Calu3 (cell line): Measurements from ENCODE around the gene NPHP3. TPM values are rescaled to one million over a fixed set of nuclear protein-coding genes. Genes with fewer than 3 reads are reported as not detected.

Experiments used
- BruUV-seq: library from RNA; stranded (reverse); fragments of 400-500 nt; replicated peaks from 2 replicates; lab custom pipeline; 2021; lab: Mats Ljungman, UMichigan
- CTCF ChIA-PET: fragments of 300-600 bp; sonication (Branson Sonifier 250); formaldehyde crosslinking; loops from one replicate; lab custom pipeline; 2022; ENCODE audit warnings: antibody characterized with exemption; lab: Charles Lee
- DNase-seq: peaks from one replicate; pipeline ENCODE4 v3.0.0; 2022
- H3K27ac Mint-ChIP-seq: one replicate; pipeline ENCODE4 v1.8.0; 2022; ENCODE audit warnings: mixed read lengths; ENCODE audit not compliant: unreplicated experiment
- H3K27me3 Mint-ChIP-seq: one replicate; pipeline ENCODE4 v1.8.0; 2022; ENCODE audit warnings: mixed read lengths; ENCODE audit not compliant: unreplicated experiment
- H3K36me3 Mint-ChIP-seq: one replicate; pipeline ENCODE4 v1.8.0; 2022; ENCODE audit warnings: mild to moderate bottlenecking, moderate library complexity, mixed read lengths; ENCODE audit not compliant: insufficient read depth, unreplicated experiment
- H3K4me1 Mint-ChIP-seq: one replicate; pipeline ENCODE4 v1.8.0; 2022; ENCODE audit warnings: mild to moderate bottlenecking, low read depth, mixed read lengths; ENCODE audit not compliant: unreplicated experiment
- H3K4me3 Mint-ChIP-seq: one replicate; pipeline ENCODE4 v1.8.0; 2022; ENCODE audit warnings: mild to moderate bottlenecking, low read depth, moderate library complexity, mixed read lengths; ENCODE audit not compliant: unreplicated experiment
- H3K9me3 Mint-ChIP-seq: one replicate; pipeline ENCODE4 v1.8.0; 2022; ENCODE audit warnings: low read depth, mixed read lengths; ENCODE audit not compliant: unreplicated experiment
- CTCF ChIP-seq: fragments of 200-600 bp; IDR thresholded peaks from one replicate; pipeline ENCODE4 v1.8.0; 2022; ENCODE audit warnings: antibody characterized with exemption; ENCODE audit not compliant: unreplicated experiment
- intact Hi-C: fragments of 100-400 bp; cut with micrococcal nuclease; formaldehyde crosslinking; loops from one replicate; pipeline ENCODE4 v1.10.0; 2022; ENCODE audit not compliant: unreplicated experiment
- total RNA-seq: library from RNA; stranded (reverse); gene quantifications from 2 replicates; pipeline ENCODE4 v1.2.3, GENCODE V29; 2022

The NPHP3 gene
- total RNA-seq, 1 experiment from 2014 or later = 40.3 TPM

DNA sequence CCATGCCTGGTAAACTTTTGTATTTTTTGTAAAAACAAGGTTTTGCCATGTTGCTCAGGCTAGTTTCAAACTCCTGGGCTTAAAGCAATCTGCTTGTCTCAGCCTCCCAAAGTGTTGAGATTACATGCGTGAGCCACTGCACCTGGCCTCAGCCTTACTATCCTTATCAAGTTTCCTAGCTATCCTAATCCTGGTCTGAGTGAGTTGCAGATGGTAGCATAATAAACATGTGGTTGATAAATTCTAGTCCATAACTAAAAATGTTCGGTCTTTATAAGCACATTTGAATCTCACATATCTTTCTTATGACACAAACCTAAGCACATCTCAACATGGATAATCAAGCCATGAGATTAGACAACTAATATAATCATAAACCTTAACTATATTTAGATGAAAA lies 18.5 kb downstream of the NPHP3 start:
- Mint-ChIP-seq H3K9me3 (no peaks in the 10 kb centered on the region), H3K4me3 (no peak overlapping the region), H3K4me1 (no peaks in the 10 kb centered on the region), H3K36me3 (peaks cover 30% of the 10 kb centered on the region), H3K27ac (no peak overlapping the region), H3K27me3 (no peaks in the 10 kb centered on the region)
- no peak for TF ChIP-seq CTCF
- CTCF ChIA-PET = no interaction called here
- intact Hi-C loops = no loop called here
- no peak for DNase-seq
- no TSS peak for BruUV-seq

GRCh38 chr3:132695422-132695821 lies 26.8 kb downstream of the NPHP3 start:
- no TSS peak for BruUV-seq
- Mint-ChIP-seq H3K36me3 (peaks cover 47% of the 10 kb centered on the region), H3K27ac (no peak overlapping the region), H3K4me3 (no peak overlapping the region), H3K4me1 (no peaks in the 10 kb centered on the region), H3K27me3 (no peaks in the 10 kb centered on the region), H3K9me3 (no peaks in the 10 kb centered on the region)
- DNase-seq = no peak
- no peak for TF ChIP-seq CTCF
- CTCF ChIA-PET = no interaction called here
- intact Hi-C loops = no loop called here

GRCh38 chr3:132694991-132695390 lies 27.2 kb downstream of the NPHP3 start:
- CTCF ChIA-PET = no interaction called here
- Mint-ChIP-seq H3K36me3 (peaks cover 46% of the 10 kb centered on the region), H3K4me1 (no peaks in the 10 kb centered on the region), H3K27ac (no peak overlapping the region), H3K4me3 (no peak overlapping the region), H3K27me3 (no peaks in the 10 kb centered on the region), H3K9me3 (no peaks in the 10 kb centered on the region)
- no peak for DNase-seq
- no peak for TF ChIP-seq CTCF
- BruUV-seq = no TSS peak
- intact Hi-C loops = no loop called here

- no peak overlapping the region for H3K4me3 Mint-ChIP-seq
- CTCF ChIA-PET = interaction anchor here (1.1 kb wide), 1 partner anchor 9 kb away, joined by 3 read pairs; no protein-coding TSS in a partner anchor
Observed at GRCh38 chr3:132690040-132690439, 32.2 kb downstream of the NPHP3 start.

More at GRCh38 chr3:132690040-132690439, 32.2 kb downstream of the NPHP3 start:
- no peak for TF ChIP-seq CTCF
- Mint-ChIP-seq H3K36me3 (peaks cover 46% of the 10 kb centered on the region), H3K27ac (no peak overlapping the region), H3K9me3 (no peaks in the 10 kb centered on the region), H3K27me3 (no peaks in the 10 kb centered on the region), H3K4me1 (no peaks in the 10 kb centered on the region)
- BruUV-seq = no TSS peak
- intact Hi-C loops = no loop called here
- no peak for DNase-seq
